ENCODE data around the gene NCK2. TPM values are rescaled to one million over a fixed set of nuclear protein-coding genes. Genes with fewer than 3 reads are reported as not detected.

Gene NCK2
- total RNA-seq, 4 donors from 2014 or later = 56.1 to 69.6 (median 58.7) TPM

DNA sequence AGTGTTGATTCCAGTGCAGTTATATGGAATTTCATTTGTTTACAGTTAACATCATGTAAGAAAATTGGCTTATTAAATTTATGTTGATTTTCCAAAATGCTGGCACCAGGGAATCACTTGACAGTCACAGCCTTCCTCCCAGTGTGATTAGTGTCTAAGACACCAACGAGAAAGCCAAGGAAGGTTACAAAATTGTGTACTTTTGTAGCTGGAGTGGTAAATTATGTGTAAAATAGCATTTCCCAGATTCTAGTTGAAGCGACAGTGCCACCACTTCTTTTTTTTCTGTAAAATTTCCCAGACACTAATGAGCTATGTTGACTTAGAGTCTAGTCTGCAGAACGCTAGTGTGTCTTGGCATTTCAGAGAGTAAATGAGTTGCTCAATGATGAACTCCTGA is 101.3 kb downstream of the NCK2 start:
- 75 to 81% methylated on average over 3 of the region's 3 CpGs for WGBS, 2 donors
- no peak overlapping the region for H3K4me3 ChIP-seq (ENCODE audit: low read depth, poor library complexity, severe bottlenecking)
- no peak for DNase-seq (ENCODE audit: low spot score in 2 of 2)
- intact Hi-C loops (cut with DNase I; ENCODE audit: low total_unique reads) = no loop called here
- TF ChIP-seq POLR2A (IDR thresholded peaks at IDR 0.05) = no peak
- TF ChIP-seq CTCF (IDR thresholded peaks at IDR 0.05) = no peak

DNA sequence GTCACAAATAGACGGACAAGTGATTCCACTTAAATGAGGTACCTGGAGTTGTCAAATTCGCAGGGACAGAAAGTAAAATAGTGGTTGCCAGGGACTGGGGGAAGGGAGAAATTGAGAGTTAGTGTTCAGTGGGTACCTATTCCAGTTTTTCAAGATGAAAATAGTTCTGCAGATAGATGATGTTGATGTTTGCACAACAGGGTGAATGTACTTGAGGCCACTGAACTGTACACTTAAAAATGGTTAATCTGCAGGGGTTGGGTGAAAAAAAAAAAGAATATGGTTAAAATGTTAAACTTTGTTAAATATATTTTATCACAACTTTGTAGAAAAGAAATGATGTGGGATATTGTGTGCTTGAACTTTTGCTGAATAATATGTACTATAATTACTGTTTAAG is 102.3 kb downstream of the NCK2 start:
- 73 to 80% methylated on average over 2 of the region's 2 CpGs for WGBS, 2 donors
- TF ChIP-seq CTCF (IDR thresholded peaks at IDR 0.05) (no peak), POLR2A (IDR thresholded peaks at IDR 0.05) (no peak)
- intact Hi-C loops (cut with DNase I; ENCODE audit: low total_unique reads) = no loop called here

GRCh38 chr2:105848367-105848766 is 103.7 kb downstream of the NCK2 start:
- TF ChIP-seq POLR2A (IDR thresholded peaks at IDR 0.05) (no peak), CTCF (IDR thresholded peaks at IDR 0.05) (no peak)
- no peak for DNase-seq (ENCODE audit: low spot score in 2 of 2)
- intact Hi-C loops (cut with DNase I; ENCODE audit: low total_unique reads) = no loop called here
- 91 to 93% methylated on average over 7 of the region's 7 CpGs for WGBS, 2 donors
- no peak overlapping the region for H3K4me3 ChIP-seq (ENCODE audit: low read depth, poor library complexity, severe bottlenecking)

More for the DNA sequence above, 102.3 kb downstream of the NCK2 start:
- no peak overlapping the region for H3K4me3 ChIP-seq (ENCODE audit: low read depth, poor library complexity, severe bottlenecking)
- DNase-seq (ENCODE audit: low spot score in 2 of 2) = no peak

GRCh38 chr2:105849431-105850179 is 104.9 kb downstream of the NCK2 start:
- WGBS, 2 donors = 97 to 99% methylated on average over 4 of the region's 4 CpGs
- intact Hi-C loops (cut with DNase I; ENCODE audit: low total_unique reads) = no loop called here
- H3K4me3 ChIP-seq (ENCODE audit: low read depth, poor library complexity, severe bottlenecking) = no peak overlapping the region
- no peak for TF ChIP-seq CTCF (IDR thresholded peaks at IDR 0.05)
- TF ChIP-seq POLR2A (IDR thresholded peaks at IDR 0.05) = no peak
- no peak for DNase-seq (ENCODE audit: low spot score in 2 of 2)

- TF ChIP-seq POLR2A (IDR thresholded peaks at IDR 0.05) = no peak
- TF ChIP-seq CTCF (IDR thresholded peaks at IDR 0.05) = no peak
- DNase-seq (ENCODE audit: low spot score in 2 of 2) = no peak
- no peak overlapping the region for H3K4me3 ChIP-seq (ENCODE audit: low read depth, poor library complexity, severe bottlenecking)
- WGBS, 2 donors = 91 to 95% methylated on average over 10 of the region's 10 CpGs
- intact Hi-C loops (cut with DNase I; ENCODE audit: low total_unique reads) = no loop called here
These were observed 107.4 kb downstream of the NCK2 start for GRCh38 chr2:105852066-105852465.
